Posterior vena cava (tissue), 2 donors: ENCODE results near the gene SLC47A1. TPM values are rescaled to one million over a fixed set of nuclear protein-coding genes. Genes with fewer than 3 reads are reported as not detected.

ENCODE experiments used
- DNase-seq: peaks from one replicate; pipeline ENCODE4 v3.0.0-alpha.2; 2020; ENCODE audit warnings: low spot score
- intact Hi-C, 2 donors: fragments of 100-400 bp; cut with DNase I; formaldehyde crosslinking; loops; one replicate each; pipeline versions ENCODE4 v1.14.1 to v1.14.2; 2022 to 2023
- total RNA-seq, 2 donors: library from RNA; stranded (reverse); fragmentation: NEBNext Ultra II Directional; extraction: Animal tissue kit (Norgen Biotek cat#: 25700); gene quantifications; one replicate each; pipeline ENCODE4 v1.2.1, GENCODE V29; 2021
- donor health status: DM: yes; HTN: yes; CAD: no.
- donor health status: DM: yes; HTN: yes; CAD: no.

SLC47A1 gene
- total RNA-seq, 2 donors from 2014 or later = 1.2 to 3.4 TPM

- intact Hi-C loops = no loop called here
- DNase-seq = peak; percentile 11
Measured at GRCh38 chr17:19549746-19550623, 16.3 kb downstream of the SLC47A1 start.

GRCh38 chr17:19551165-19551564 lies 17.5 kb downstream of the SLC47A1 start:
- peak; percentile 22 for DNase-seq
- intact Hi-C loops = no loop called here

GRCh38 chr17:19551591-19552148 lies 18.0 kb downstream of the SLC47A1 start:
- intact Hi-C loops = no loop called here
- peak; percentile 63 for DNase-seq

GRCh38 chr17:19553036-19553435 lies 19.4 kb downstream of the SLC47A1 start:
- intact Hi-C loops = no loop called here
- peak; percentile 41 for DNase-seq

- peak; percentile 16 for DNase-seq
- intact Hi-C loops = no loop called here
Measured at GRCh38 chr17:19554393-19554792, 20.7 kb downstream of the SLC47A1 start.

- intact Hi-C loops = no loop called here
Measured at GRCh38 chr17:19555746-19556145, 22.1 kb downstream of the SLC47A1 start.

GRCh38 chr17:19558946-19559345 lies 25.3 kb downstream of the SLC47A1 start:
- intact Hi-C loops = no loop called here
- no peak for DNase-seq

More at GRCh38 chr17:19555746-19556145, 22.1 kb downstream of the SLC47A1 start:
- DNase-seq = peak; percentile 61

- intact Hi-C loops = no loop called here
- no peak for DNase-seq
Measured at GRCh38 chr17:19561697-19562318, 28.2 kb downstream of the SLC47A1 start.

- intact Hi-C loops = no loop called here
- no peak for DNase-seq
Measured at GRCh38 chr17:19565817-19566575, 32.3 kb downstream of the SLC47A1 start.

GRCh38 chr17:19567216-19568015 lies 33.8 kb downstream of the SLC47A1 start:
- intact Hi-C loops = no loop called here
- DNase-seq = peak; percentile 55

GRCh38 chr17:19568016-19568350 lies 34.3 kb downstream of the SLC47A1 start:
- intact Hi-C loops = no loop called here
- no peak for DNase-seq

GRCh38 chr17:19569785-19570543 lies 36.3 kb downstream of the SLC47A1 start:
- DNase-seq = no peak
- intact Hi-C loops = no loop called here

GRCh38 chr17:19570544-19571062 lies 36.9 kb downstream of the SLC47A1 start:
- intact Hi-C loops = no loop called here
- no peak for DNase-seq

- intact Hi-C loops = no loop called here
- no peak for DNase-seq
Measured at GRCh38 chr17:19573075-19573474, 39.4 kb downstream of the SLC47A1 start.

GRCh38 chr17:19574956-19575355 lies 41.3 kb downstream of the SLC47A1 start:
- intact Hi-C loops = no loop called here
- no peak for DNase-seq

- intact Hi-C loops = no loop called here
- DNase-seq = no peak
Measured at GRCh38 chr17:19578545-19578944, 44.9 kb downstream of the SLC47A1 start.

- no peak for DNase-seq
- intact Hi-C loops = no loop called here
Measured at GRCh38 chr17:19579192-19579761, 45.6 kb downstream of the SLC47A1 start.
